Ishikawa (cell line): Measurements from ENCODE around the gene ASAP2.

ENCODE experiments used
- CEBPB ChIP-seq: IDR thresholded peaks from 2 replicates; pipeline ENCODE4 v1.6.1; 2012
- CREB1 ChIP-seq: IDR thresholded peaks from 2 replicates; pipeline ENCODE4 v1.6.1; 2012; ENCODE audit warnings: low read depth
- EGR1 ChIP-seq: IDR thresholded peaks from 2 replicates; pipeline ENCODE4 v1.6.1; 2012
- EP300 ChIP-seq: IDR thresholded peaks from 2 replicates; pipeline ENCODE4 v1.6.1; 2012; ENCODE audit warnings: borderline replicate concordance
- FOXM1 ChIP-seq: IDR thresholded peaks from 2 replicates; pipeline ENCODE4 v1.6.1; 2012; ENCODE audit warnings: low read depth, borderline replicate concordance
- MAX ChIP-seq: IDR thresholded peaks from 2 replicates; pipeline ENCODE4 v1.6.1; 2012
- NFIC ChIP-seq: IDR thresholded peaks from 2 replicates; pipeline ENCODE4 v1.6.1; 2012
- RAD21 ChIP-seq: IDR thresholded peaks from 2 replicates; pipeline ENCODE4 v1.6.1; 2012; ENCODE audit warnings: low read depth
- TAF1 ChIP-seq: IDR thresholded peaks from 2 replicates; pipeline ENCODE4 v1.6.1; 2012; ENCODE audit warnings: low read depth, mild to moderate bottlenecking
- TCF12 ChIP-seq: IDR thresholded peaks from 2 replicates; pipeline ENCODE4 v1.6.1; 2012; ENCODE audit warnings: low read depth
- TEAD4 ChIP-seq: IDR thresholded peaks from 2 replicates; pipeline ENCODE4 v1.6.1; 2012
- YY1 ChIP-seq: IDR thresholded peaks from 2 replicates; pipeline ENCODE4 v1.6.1; 2012; ENCODE audit warnings: low read depth
- ZBTB7A ChIP-seq: IDR thresholded peaks from 2 replicates; pipeline ENCODE4 v1.6.1; 2012; ENCODE audit warnings: low read depth
- TF ChIP-seq, protein P1 (sequence below): IDR thresholded peaks from 2 replicates; pipeline ENCODE4 v1.6.1; 2012
- TF ChIP-seq, protein P2 (sequence below): IDR thresholded peaks from 2 replicates; pipeline ENCODE4 v1.6.1; 2012; ENCODE audit warnings: low read depth, mild to moderate bottlenecking

Gene ASAP2

DNA sequence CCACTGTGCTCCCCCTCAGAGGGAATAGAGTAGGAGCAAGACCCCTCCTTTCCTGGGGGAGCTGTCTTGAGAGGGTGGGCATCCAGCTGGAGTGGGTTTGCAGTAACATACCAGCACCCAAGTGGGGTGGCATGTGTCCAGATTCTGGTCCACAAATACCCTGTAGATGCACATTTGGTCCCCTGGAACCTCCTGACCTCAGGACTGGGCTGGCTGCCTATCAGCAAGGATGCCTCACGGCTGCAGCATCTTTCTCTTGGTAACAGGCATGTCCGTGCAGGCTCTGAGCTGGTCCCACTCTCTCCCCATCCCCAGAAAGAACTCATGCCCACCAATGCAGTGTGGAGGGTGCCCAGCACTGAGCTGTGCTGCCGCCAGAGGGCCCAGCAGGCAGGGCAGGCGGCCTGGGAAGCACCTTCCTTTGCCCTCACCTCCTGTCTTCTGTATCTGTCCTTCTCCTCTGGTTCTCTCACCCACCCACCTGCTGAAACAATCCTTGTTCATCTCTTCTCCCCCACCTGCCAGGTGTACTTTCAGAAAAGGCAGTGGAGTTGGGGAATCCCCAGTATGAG is 169.3 kb downstream of the ASAP2 start:
- TF ChIP-seq CEBPB = no peak
- TF ChIP-seq NFIC = no peak
- TF ChIP-seq, protein P1, sequence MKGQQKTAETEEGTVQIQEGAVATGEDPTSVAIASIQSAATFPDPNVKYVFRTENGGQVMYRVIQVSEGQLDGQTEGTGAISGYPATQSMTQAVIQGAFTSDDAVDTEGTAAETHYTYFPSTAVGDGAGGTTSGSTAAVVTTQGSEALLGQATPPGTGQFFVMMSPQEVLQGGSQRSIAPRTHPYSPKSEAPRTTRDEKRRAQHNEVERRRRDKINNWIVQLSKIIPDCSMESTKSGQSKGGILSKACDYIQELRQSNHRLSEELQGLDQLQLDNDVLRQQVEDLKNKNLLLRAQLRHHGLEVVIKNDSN = no peak
- TF ChIP-seq YY1 = no peak
- TF ChIP-seq EGR1 = no peak
- TF ChIP-seq MAX = no peak
- no peak for TF ChIP-seq TEAD4
- TF ChIP-seq TCF12 = no peak

DNA sequence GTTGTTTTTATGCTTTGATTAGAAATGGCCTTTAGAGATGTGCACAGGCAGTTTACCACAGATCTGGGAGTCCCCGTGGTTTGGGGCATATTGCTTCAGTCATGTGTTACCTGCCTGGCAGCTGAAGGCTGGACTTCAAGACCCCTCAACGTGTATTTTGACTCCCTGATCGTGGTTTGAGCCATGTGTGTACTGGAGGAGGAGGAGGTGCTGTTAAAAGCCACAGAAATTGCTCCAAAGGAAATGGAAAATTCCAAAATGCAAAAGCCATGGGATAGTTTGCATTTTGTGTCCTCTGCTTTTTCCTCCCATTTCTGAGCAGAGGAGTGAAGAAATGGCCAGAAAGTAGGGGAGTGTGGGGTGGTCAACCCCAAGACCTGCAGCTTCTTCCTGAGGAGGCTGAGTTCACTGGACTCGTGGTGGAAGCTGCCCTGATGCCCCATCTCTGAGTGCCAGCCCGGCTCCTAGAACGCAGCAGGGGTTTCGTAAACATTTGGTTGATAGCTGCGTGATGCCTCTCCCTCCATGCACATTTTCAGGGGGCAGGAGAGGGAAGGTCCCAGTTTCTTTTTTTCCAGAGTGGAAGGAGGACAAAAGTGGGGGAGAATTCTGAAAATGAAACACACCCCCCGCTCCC is 171.0 kb downstream of the ASAP2 start:
- TF ChIP-seq ZBTB7A (no peak), RAD21 (no peak), EP300 (no peak), FOXM1 (no peak), TEAD4 (no peak)

DNA sequence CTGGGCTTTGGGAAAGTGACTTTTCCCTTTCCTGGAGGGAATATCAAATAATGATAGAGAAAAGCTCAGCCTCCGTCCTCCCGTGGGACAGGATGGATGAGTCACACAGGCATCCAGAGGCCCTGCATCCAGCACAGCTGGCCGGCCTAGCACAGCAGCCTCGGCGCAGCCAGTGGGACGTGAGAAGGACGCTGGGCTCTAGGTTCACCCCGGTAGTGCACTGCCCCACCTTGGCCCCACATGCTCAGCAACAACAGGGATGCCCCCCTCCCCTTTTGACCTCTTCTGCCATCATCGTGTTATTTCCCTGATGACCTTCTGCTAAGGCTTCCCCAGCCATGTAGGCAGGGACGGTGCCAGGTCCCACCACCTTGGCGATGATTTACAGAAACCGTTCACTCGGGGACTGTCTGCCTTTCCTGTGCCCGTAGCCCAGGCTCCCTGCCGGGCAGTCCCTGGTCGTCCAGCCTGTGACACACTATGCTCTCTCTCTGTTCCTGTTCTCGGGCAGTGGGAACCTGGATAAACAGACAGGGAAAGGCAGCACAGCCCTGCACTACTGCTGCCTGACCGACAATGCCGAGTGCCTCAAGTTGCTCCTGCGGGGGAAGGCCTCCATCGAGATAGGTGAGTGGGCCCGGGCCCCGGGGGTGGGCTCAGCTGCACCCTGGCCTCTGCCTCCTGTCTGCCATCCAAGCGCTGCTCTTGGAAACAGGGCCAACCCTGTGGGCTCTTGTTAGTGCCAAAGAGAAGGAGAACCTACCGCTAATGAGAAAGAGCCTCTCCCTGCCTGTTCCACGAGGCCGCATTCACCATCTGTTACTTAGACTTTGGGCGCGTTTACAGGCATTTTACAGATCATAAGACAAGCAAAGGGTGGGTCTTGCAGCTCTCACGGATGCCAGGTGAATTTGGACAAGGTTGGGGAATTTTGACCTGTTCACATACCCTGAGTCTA is 172.1 kb downstream of the ASAP2 start:
- TF ChIP-seq YY1 (no peak), FOXM1 (no peak), ZBTB7A (no peak), CREB1 (no peak), CEBPB (no peak), EP300 (no peak), MAX (no peak), TEAD4 (no peak), RAD21 (no peak), TAF1 (no peak), NFIC (no peak), TCF12 (no peak), EGR1 (no peak)
- TF ChIP-seq, protein P1 = no peak
- TF ChIP-seq, protein P2, sequence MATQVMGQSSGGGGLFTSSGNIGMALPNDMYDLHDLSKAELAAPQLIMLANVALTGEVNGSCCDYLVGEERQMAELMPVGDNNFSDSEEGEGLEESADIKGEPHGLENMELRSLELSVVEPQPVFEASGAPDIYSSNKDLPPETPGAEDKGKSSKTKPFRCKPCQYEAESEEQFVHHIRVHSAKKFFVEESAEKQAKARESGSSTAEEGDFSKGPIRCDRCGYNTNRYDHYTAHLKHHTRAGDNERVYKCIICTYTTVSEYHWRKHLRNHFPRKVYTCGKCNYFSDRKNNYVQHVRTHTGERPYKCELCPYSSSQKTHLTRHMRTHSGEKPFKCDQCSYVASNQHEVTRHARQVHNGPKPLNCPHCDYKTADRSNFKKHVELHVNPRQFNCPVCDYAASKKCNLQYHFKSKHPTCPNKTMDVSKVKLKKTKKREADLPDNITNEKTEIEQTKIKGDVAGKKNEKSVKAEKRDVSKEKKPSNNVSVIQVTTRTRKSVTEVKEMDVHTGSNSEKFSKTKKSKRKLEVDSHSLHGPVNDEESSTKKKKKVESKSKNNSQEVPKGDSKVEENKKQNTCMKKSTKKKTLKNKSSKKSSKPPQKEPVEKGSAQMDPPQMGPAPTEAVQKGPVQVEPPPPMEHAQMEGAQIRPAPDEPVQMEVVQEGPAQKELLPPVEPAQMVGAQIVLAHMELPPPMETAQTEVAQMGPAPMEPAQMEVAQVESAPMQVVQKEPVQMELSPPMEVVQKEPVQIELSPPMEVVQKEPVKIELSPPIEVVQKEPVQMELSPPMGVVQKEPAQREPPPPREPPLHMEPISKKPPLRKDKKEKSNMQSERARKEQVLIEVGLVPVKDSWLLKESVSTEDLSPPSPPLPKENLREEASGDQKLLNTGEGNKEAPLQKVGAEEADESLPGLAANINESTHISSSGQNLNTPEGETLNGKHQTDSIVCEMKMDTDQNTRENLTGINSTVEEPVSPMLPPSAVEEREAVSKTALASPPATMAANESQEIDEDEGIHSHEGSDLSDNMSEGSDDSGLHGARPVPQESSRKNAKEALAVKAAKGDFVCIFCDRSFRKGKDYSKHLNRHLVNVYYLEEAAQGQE = no peak

DNA sequence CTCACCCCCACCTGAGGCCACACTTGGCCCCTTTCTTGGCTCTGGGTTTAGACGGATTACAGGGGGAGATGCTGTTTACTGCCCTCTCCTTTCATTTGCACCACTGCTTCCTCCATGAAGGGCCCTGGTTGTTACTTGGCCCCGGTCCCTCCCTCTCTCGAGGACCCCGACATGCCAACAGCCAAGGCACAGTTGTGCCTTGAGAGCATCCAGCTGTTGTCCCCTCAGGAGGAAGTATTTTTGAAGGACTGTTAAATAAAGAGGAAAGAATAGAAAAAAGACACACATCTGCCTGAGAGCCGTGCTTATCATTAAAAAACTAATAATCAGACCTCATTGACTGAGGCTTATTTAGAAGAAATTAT is 172.8 kb downstream of the ASAP2 start:
- no peak for TF ChIP-seq MAX
- no peak for TF ChIP-seq CREB1
- no peak for TF ChIP-seq EGR1
- TF ChIP-seq TCF12 = no peak
- no peak for TF ChIP-seq EP300
- TF ChIP-seq CEBPB = no peak
- TF ChIP-seq, protein P2 = no peak
- TF ChIP-seq, protein P1 = no peak
- no peak for TF ChIP-seq YY1
- no peak for TF ChIP-seq ZBTB7A
- no peak for TF ChIP-seq TAF1
- no peak for TF ChIP-seq NFIC
- no peak for TF ChIP-seq FOXM1
- no peak for TF ChIP-seq RAD21
- TF ChIP-seq TEAD4 = no peak
